ENCODE results near the gene VASN.

VASN gene

GRCh38 chr16:4404967-4405696 is 33.5 kb downstream of the VASN start:
- no peak for DNase-seq

- no peak for DNase-seq
These were observed 36.1 kb downstream of the VASN start for GRCh38 chr16:4407543-4408322.

- DNase-seq, result no peak
These were observed 36.7 kb downstream of the VASN start for GRCh38 chr16:4408323-4408690.

DNA sequence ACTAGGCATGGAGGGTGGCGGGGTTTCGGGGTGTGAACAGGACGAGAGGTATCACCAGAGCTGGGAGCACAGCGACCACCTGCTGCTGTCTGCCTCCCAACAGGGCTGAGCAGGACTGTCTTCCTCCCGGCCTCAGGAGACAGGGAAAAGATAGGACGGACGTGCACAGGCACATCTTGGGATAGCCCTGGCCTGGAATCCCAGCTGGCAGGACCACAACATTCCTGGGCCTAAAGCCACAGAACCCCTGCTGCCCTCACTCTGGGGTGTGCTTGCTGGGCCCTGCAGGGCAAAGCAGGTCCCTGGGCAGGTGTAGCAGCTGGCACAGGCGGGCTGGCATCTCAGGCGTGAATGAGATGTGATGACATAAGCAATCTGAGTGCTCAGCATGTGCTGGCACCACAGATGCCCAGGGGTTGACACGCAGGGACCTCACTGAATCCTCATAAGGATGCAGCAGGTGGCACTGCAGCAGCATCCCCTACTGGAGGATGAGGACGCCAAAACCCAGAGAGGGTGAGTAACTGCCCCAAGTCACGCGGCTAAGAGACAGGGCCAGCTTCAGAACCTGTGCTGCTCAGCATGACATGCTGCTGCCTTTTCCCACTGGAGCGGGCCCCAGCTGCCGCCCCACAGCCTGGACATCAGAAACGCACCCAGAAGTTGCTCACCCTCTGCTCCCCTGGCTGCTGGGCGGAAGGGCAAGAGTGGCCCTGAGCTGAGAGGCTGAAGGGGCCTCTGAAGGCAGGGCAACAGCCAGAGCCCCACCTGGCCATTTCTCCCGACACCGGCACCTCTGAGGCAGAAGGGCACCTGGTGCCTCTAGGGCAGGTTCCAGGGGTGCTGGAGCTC is 37.7 kb downstream of the VASN start:
- no peak for DNase-seq

GRCh38 chr16:4410335-4411075 is 38.9 kb downstream of the VASN start:
- DNase-seq, result no peak

DNA sequence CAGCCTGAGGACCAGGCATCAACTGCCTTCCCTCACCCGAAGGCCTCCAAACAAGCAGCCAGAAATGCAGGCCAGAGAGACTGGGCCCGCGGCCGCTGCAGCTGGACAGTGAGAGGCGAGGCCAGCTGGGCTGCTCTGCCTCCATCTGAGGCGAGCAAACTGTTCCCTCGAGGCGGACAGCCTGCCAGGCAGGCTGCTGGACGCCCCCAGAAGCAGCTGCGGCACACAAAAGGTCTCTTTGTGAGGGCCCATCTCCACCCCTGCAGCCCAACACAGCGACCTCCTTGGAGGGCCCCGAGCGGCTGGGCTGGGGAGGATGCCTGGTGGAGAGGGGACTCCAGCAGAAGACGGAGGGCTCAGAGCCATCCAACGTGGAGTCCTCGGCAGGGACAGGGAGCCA is 40.0 kb downstream of the VASN start:
- no peak for DNase-seq

GRCh38 chr16:4412159-4412558 is 40.5 kb downstream of the VASN start:
- DNase-seq, result no peak

DNA sequence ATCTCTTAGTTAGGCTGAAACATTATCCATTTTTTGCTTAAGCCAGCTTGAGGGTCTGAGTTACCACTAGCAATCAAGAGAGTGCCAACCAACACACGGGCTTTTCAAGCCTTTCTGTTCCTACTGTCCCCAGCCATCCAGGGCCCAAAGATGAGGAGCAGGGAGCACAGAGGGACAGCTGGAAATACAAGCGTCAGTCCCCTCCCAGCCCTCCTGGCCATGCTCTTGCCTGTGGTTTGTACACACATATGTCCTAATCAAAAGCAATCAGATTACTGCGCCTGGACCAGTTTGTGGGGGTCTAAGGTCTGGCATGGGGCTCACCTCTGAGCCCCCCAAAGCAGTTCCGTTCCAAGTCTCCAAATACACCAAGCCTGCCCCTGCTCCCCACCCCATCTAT is 41.2 kb downstream of the VASN start:
- DNase-seq, result no peak

- DNase-seq, result no peak
These were observed 42.7 kb downstream of the VASN start for GRCh38 chr16:4414187-4414917.

- DNase-seq, result no peak
These were observed 44.0 kb downstream of the VASN start for GRCh38 chr16:4415538-4416199.

GRCh38 chr16:4416200-4417032 is 44.8 kb downstream of the VASN start, which contains the start of gene CORO7:
CORO7 (minus strand) TSS chr16:4416596; CDS start chr16:4416518, 78 bp downstream.
- peak; percentile 89 to 92 for DNase-seq

- no peak for DNase-seq
These were observed 47.8 kb downstream of the VASN start for GRCh38 chr16:4419402-4419959.

DNA sequence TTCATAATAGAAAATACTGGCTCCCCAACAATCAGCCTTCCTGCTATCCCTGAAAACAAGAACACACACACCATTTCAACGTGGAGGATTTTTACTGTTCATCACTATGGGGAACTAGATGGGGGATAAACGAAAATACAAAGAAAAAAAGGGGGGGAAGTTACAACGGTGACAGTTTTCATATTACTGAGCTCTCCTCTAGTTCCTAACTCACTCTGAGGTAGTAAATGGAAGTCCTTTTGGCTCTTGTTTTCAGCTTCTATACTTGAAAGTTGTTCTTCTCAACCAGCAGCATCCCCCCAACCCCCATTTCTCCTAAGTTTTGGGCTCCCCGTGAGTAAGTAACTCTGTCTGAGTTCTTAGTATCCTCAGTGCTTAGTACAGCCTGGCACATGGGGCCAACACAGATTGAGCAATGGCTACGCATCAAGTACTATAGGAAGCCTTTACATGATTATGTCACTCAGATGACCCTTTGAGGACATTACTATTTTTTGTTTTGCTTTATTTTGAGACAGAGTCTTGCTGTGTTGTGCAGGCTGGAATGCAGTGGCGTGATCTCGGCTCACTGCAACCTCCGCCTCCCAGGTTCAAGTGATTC is 49.0 kb downstream of the VASN start:
- no peak for DNase-seq

DNA sequence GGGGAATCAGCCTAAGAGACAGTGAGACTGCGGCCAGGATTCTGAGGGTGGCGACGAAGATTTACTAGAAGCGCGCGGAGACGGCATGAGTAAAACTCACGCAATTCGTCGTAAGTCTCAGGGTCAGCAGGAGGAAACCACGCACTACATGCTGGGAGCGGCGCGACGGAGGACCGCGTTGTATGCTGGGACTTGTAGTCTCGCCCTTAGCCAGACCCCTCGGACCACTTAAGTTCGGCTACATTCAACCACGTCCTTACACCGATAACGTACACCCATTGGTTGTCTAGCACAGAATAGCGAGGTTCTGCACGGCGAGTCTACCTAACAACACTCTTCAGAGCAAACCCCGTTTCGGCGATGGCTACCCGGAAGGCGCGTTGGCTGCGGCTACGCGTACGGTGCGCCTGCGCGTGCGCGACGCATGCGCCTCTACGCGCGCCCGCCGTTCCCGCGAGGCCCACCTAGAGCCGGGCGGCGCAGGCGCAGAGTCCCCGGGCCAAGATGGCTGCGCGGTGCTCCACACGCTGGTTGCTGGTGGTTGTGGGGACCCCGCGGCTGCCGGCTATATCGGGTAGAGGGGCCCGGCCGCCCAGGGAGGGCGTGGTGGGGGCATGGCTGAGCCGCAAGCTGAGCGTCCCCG is 53.9 kb downstream of the VASN start, which contains the start of gene DNAJA3:
TSS of gene DNAJA3 (plus strand) at position 491 of the 643 bp plus-strand sequence. CDS start at position 505, 14 bp downstream.
- peak; percentile 93 to 98 for DNase-seq

DNA sequence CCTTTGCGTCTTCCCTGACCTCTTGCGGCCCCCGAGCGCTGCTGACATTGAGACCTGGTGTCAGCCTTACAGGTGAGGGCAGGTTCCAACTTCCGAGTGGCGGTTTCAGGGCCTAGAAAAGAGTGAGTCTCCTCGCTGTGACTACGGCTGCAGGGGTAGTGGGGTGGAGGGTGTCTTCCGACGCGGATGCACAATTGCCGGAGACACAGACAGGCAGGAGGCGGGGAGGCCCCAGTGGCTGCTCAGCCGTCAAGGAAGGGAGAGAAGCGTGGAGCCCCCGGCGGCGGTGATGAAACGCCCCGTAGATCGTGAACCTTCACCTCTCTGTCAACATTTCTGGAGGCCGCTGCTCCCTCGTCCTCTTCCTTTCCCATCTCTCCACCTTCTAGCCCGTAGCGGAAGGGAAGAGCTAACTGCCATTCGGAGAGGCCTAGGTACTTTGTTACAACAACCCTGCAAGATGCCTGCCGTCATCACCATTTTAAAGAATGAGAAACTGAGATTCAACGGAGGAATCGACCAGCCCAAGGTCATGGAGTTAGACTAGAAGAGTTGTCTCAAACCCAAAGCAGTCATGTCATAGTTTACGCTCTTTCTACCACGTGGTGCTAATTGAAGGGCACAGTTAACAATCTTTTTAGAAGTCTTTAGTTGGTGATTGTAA is 54.5 kb downstream of the VASN start:
- no peak for DNase-seq

GRCh38 chr16:4426722-4427372 is 55.2 kb downstream of the VASN start:
- no peak for DNase-seq

- no peak for DNase-seq
These were observed 56.9 kb downstream of the VASN start for GRCh38 chr16:4428500-4428899.

DNA sequence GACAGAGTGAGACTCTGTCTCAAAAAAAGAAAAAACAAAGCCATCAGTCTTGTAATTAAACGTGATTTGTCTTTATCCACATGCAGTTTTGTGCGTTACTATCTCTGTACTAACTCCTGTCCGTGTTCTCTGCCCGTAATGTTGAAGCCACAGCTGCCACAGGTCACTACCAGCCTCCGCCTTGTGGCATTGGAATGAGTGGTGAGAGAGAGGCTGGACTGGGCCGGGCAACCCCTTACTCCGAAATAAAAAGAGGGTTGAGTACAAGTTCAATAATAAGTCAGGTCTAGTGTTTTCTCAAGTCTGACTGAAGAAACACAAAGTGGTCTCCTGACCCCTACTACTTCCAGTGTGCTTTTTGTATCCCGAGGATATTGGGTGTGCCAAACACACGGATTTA is 59.4 kb downstream of the VASN start:
- no peak for DNase-seq
